C1 segment of cervical spinal cord (tissue), 14 donors: Measurements from ENCODE around the gene TBC1D25.

Experiments used
- DNase-seq, 14 donors: peaks; one replicate each; lab custom pipeline; 2025; lab: John Stamatoyannopoulos, UW

TBC1D25 gene

GRCh38 chrX:48539345-48540027, at the start of gene TBC1D25:
Gene TBC1D25 (plus strand): TSS chrX:48539714. CDS start chrX:48539798, 84 bp downstream.
- peak; percentile 42 to 96 (median 84) for DNase-seq

GRCh38 chrX:48489892-48490291, 49.6 kb upstream of the TBC1D25 start:
- DNase-seq, result no peak

GRCh38 chrX:48490661-48491060, 48.9 kb upstream of the TBC1D25 start:
- DNase-seq, result no peak

GRCh38 chrX:48491809-48492208, 47.7 kb upstream of the TBC1D25 start:
- DNase-seq, result no peak

GRCh38 chrX:48492293-48492910, 47.1 kb upstream of the TBC1D25 start:
- no peak for DNase-seq

GRCh38 chrX:48493890-48494364, 45.6 kb upstream of the TBC1D25 start:
- DNase-seq, result peak in 9 of 14 donors; percentile 1 to 61 (median 16)

- DNase-seq, result no peak
Measured at GRCh38 chrX:48496660-48497059, 42.9 kb upstream of the TBC1D25 start.

GRCh38 chrX:48497871-48498270, 41.6 kb upstream of the TBC1D25 start:
- DNase-seq, result peak in 1 of 14 donors; percentile 10

- no peak for DNase-seq
Measured at GRCh38 chrX:48498374-48498809, 41.1 kb upstream of the TBC1D25 start.

- no peak for DNase-seq
Measured at GRCh38 chrX:48504261-48504660, 35.3 kb upstream of the TBC1D25 start.

- no peak for DNase-seq
Measured at GRCh38 chrX:48505481-48505880, 34.0 kb upstream of the TBC1D25 start.

GRCh38 chrX:48507246-48507645, 32.3 kb upstream of the TBC1D25 start:
- no peak for DNase-seq

- peak in 13 of 14 donors; percentile 16 to 82 (median 51) for DNase-seq
Measured at GRCh38 chrX:48508400-48509244, 30.9 kb upstream of the TBC1D25 start, which contains the start of gene PORCN. Gene PORCN (plus strand): TSS chrX:48508992. CDS start chrX:48509821, 829 bp downstream.

- no peak for DNase-seq
Measured at GRCh38 chrX:48509245-48509590, 30.3 kb upstream of the TBC1D25 start.

- DNase-seq, result peak in 1 of 14 donors; percentile 15
Measured at GRCh38 chrX:48509619-48510018, 29.9 kb upstream of the TBC1D25 start.

- no peak for DNase-seq
Measured at GRCh38 chrX:48511560-48511959, 28.0 kb upstream of the TBC1D25 start.

GRCh38 chrX:48512371-48512935, 27.1 kb upstream of the TBC1D25 start:
- DNase-seq, result no peak

GRCh38 chrX:48513670-48514069, 25.8 kb upstream of the TBC1D25 start:
- DNase-seq, result no peak

- DNase-seq, result no peak
Measured at GRCh38 chrX:48514126-48514806, 25.2 kb upstream of the TBC1D25 start.

- no peak for DNase-seq
Measured at GRCh38 chrX:48514868-48515460, 24.6 kb upstream of the TBC1D25 start.

GRCh38 chrX:48515842-48516241, 23.7 kb upstream of the TBC1D25 start:
- DNase-seq, result no peak
